NCI-H2081 treated with DMSO at 0.1 percent for 48 hours (cell line): ENCODE data around the gene SUPT4H1.

Source experiments
- DNase-seq: peaks from one replicate; lab custom pipeline; 2025; lab: John Stamatoyannopoulos, UW

The SUPT4H1 gene

DNA sequence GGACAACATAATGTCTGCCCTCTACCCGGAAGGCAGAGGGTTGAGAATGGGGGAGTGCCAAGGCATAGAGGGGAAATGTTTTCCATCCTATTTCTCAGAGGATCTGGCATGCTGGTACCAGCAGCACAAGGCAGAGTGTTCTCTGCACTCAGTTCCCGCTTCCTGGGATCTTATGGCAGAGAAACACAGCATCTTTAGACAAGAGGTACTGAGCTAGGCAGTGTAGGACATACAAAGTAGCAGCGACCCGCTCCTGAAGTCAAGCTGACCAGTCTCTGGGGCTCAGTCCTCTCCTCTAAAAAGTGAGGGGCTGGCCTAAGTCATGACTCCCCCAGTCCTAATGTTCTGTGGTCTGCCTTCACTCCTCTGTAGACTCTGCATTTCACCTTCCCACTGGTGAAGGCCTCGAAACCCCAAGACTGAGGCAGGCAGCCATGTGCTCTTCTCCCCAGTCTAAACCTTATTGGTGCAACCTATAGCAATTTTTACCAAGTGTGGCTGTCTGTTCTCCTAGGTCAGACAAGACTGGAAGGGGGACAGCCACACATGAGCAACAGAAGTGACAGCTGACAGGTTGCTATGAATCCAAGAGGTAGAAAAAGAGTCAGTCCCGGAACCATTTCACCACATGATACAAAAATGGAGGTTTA, 12.1 kb downstream of the SUPT4H1 start:
- DNase-seq: no peak

DNA sequence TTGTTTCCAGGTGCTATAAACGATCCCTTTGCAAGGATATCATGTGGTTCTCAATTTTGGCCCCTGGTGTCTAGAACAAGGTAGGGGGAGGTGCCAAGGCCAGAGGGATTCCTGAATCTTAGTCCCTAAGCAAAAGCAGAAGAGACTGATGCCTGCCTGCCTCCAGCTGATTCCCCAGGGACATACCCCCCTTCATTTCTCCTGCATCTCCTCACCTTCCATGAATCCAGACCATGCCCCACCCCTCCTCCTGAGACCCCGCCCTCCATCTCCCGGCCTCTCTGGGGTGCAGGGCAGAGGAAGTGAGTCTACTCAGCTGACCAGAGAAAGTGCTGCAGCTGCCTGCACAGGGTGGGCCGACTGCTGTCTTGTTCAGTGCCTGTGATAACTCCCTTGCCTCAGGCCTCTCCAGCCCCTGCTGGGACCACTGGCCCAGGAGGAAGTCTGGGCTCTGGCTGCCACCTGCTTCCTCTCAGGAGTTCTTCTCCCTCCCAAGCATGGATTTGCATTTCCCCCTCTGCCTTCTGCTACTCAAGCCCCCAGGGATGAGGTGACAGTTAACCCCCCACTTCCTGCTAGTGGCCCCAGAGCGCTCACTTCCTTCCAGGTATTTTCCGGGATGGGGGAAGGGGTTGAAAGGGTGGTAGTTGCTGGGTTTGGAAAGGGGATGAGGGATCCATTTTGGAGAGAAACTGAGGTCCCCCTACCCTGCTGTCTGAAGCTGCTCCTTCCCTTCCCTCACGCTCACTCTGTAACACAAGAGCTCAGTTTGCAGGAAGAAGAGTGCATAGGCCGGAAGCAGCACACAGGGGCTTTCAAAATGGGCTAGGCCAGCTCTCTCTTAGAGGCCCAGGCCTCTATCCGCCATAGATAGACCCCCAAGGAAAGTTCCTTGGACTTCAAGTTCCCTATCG, 12.9 kb downstream of the SUPT4H1 start:
- DNase-seq: no peak

DNA sequence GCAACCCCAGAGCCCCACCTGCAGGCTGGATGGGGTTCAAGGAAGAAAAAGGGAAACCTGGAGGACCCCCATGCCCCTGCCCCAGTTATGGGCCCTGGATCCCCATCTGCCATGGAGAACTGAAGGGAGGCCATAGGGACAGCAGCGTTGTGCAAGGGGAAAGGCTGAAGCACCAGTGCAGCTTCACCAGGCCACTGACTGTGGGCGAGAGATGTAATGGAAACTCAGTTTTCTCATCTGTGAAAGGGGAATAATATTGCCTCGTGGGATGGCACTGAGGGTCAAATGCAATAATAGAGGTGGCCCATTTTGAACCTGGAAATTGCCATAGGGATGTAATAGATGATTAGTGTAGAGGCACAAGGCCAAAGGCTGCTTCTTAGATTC, 13.6 kb downstream of the SUPT4H1 start:
- DNase-seq: no peak

DNA sequence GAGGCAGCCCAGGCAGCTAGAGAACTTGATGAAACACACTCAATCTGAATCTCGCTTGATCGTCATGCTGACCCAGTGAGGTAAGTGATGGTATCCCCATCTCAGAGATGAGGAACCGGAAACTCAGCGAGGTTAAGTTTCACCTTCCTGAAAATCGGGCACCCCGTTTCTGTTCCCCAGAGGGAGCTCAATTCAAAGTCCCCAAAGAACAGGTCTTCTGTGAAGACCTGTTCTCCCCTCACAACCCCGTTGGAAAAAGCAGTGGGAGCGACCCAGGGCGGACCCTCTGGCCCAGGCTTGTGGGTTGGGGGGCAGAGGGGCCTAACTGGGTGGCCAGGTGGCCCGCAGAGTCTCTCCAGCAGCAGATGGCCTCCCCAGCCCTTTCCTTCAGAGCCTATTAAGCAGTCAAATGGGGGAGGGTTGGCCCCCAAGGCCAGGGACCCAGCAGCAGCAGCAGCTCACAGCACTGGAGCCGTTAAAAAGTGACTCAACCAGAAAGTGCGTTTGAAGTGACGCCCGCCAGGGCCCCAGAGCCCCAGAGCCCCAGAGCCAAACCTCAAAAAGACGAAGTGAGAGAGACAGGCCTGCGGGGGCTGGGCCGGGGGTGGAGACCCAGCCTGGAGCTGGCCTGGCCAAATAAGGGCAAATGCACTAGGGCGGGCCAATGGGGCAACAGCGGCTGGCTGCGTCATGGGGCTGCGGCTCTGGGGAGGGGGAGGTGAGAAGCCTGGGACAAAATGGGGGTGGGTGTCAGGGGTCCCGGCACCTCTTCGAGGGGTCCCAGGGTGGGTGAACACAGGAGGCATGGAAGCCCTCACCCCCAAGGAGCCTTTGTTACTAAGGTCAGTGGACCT, 14.2 kb downstream of the SUPT4H1 start:
- DNase-seq: no peak

DNA sequence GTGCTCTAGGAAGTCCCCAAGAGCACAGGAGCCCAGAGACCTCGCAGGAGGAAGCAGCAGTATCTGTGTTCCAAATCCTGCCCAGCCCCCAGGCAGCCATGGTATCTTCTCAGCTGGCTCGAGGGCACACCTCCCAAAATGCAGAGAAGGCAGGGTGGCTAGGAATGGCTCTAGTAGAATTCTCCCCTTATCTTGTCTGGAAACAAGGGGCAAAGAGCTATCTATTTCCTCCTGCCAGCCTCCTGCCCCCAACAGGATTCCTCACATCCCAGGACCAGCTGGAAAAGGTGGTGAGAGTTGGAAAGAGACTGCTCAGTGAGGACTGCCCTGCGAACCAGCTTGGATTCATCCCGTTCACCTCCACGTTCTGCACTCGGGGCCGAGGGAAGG, 14.8 kb downstream of the SUPT4H1 start:
- no peak for DNase-seq

DNA sequence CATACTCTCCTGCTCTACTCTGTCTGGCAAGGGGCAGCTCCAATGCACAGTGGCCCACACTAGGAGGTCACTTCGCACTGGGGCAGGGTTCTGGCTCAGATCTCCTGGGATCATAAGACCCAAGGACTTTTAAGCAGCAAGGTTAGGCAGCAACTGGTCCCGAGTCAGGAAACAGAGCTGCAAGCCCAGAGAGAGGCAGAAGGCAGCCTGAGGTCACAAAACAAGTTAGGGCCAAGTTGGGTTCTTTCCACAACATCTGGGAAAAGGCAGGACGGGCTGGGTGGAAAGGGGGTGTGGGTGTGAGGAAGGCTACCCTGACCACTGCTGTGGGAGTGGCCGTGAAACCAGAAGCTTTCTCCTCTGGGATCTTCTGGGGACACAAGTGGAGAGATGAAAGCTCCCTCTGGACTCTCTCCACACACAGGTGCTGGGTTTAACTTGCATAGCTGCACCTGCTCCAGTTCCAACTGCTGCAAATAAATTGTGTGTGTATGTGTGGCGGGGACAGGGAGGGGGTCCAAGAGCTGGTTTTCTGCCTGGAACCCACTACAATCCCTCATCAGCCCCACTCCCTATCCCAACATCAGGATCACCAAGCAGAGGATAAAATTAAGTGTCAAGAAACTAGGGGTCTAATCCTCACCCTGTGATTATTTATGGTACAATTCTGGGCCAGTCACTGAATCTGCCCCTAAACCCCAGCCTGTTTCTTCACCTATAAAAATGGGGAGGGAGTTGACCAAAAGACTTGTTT, 15.4 kb downstream of the SUPT4H1 start:
- DNase-seq: no peak

DNA sequence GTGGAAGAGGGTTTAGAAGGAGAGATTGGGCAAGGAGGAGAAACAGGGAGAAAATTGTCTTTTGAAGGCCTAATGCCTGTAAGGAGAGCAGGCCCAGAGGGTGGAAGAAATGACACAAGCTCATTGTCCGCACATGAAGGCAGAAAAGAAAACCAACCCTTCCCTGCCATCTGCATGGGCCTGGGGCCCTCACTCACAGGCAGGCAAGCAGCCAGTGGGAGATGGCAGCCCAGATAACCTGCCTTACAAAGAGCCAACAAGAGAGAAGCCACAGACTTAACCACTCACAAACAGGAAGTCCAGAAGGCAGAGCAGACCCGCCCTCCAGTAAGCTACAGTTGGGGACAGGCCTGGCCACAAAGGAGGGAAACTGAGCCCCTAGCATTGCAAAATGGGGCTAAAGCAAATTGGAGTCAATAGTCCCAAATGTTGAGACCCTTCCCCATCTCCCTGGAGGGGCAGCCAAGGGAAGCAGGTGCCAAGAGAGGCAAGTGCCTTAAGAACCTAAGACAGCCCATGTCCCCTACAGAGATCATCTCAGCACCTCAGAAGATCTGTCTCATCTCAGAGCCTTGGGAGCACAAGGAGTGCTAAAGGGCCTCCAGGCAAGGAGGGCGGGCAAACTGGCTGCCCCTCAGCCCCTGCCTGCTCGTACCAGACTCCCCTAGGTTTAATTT, 16.1 kb downstream of the SUPT4H1 start:
- DNase-seq: no peak

DNA sequence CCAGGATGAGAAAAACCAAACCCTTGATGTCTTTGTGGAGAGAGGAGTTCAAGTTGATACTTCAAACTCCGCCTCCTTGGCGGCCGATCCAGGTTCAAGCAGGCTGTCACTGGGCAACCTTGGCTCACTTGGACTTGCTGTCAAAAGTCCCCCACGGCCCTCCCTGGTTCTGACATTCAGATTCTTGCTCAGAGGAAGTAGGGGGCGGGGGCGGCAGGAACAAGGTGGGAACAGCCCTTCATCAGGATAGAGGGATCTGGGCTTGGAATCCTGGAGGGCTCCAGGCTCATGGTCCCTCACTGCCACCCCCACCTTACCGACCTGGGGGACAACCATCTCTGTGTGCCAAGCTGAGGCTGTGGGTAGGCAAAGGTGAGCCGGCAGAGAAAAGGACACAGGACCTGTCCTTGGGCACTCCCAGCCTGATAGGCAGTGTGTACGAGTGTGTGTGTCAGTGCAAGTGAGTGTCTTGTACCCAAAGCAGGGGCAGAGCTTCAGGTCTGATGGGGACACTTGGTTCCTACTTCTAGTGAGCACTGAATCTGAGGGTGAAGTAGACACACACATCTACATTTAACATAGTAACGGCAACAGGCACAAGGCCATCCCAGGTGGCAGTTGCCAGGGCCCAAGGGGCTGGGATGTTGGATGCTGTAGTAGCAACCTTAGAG, 16.8 kb downstream of the SUPT4H1 start:
- no peak for DNase-seq

DNA sequence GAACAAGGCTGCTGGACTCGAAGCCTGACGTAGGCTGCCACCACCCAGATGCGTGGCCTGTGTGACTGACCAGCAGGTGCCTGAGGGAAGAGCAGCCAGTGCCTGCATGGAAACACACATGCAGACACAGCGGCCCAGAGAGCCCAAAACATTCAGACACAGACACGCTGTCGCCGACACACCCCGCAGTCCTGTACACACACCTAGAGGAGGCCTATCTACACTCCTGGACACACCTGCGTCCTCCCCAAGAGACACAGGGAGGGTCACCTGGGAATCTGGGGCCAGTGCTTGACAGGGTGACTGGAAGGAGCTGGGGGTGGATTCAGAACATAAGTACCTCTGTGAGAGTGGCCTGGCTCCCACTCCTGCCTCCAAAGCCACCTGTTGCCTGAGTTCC, 17.3 kb downstream of the SUPT4H1 start:
- DNase-seq: no peak

DNA sequence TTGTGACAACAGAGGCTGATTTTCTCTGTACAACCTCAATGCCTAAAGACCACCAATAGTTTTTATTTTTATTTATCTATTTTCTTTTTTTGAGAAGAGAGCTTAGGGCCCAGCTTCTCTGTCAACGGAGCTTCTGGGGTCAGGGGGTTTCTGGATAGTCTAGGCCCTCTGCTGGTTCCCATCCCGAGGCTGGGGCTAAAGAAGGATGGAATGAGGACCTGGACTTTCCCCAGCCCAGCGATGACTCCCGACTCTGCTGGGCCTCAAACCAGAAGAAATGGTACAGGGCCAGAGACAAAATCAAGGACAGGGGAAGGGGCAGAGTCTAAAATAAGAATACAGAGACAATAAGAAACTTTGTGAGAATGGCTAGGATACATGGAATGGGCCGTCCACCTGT, 17.7 kb downstream of the SUPT4H1 start:
- no peak for DNase-seq

DNA sequence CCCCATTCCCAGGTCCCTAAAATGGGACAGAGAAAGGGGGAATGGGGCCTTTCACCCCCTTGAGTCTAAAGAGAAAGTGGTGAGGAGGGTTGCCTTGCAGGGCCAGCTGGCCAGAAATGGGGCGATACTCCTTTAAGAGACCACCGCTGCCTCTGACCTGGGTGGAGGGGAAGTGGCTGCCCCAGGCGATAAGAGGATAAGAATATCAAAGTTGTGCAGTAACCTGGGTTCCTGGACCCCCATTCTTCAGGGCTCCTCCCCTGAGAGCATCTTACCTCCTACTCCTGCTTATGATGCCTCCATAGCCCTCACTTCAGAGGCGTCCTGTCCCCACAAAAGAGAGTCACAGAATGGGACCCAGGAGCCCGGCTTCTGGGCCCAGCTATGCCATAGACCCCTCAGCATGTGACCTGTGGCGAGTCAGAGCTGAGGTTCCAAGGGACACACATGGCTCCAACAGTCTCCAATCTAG, 18.2 kb downstream of the SUPT4H1 start:
- DNase-seq: no peak

DNA sequence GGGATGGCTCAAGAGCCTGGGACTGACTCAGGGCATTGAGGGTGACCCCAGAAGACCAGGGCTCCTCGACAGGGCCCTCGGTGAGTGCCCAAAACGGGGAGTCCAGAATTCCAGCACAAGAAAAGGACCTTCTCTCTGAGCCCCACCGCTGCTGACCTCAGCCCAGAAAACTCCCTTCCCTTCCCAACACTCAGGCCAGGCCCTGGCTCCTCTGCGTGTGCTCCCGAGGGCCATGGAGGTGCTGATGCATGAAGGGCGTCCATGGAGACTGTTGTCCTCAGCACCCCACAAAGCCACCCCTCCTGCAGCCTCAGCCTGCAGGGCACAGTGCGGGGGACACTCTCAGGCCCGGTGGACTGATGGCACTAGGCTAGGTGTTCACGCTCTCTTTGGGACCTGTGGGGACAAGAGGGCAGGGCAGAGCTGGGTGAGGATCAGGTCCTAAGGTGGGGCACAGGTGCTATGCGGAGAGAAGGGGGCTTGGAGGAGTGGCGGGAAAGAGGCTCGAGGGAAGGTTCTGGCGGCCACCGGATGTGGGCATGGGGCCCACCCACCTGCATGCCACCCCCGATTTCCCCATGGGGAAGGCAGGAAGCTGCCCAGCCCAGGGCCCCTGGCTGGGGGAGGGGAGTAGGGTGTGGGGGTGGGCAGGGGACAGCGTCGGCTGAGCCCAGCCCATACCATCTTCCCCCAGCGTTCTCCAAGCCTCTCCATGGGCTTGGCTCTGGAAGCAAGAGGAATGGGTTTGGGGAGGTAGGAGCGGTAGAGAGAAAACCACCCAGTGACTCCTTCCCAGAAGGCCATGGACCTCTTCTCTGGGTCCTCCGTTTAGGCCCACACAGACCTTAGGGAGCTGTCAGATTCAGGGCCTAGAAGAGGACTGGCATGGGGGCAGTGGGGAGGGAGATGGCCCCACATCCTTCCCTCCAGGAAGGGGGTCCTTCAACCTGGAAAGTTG, 18.9 kb downstream of the SUPT4H1 start:
- no peak for DNase-seq

DNA sequence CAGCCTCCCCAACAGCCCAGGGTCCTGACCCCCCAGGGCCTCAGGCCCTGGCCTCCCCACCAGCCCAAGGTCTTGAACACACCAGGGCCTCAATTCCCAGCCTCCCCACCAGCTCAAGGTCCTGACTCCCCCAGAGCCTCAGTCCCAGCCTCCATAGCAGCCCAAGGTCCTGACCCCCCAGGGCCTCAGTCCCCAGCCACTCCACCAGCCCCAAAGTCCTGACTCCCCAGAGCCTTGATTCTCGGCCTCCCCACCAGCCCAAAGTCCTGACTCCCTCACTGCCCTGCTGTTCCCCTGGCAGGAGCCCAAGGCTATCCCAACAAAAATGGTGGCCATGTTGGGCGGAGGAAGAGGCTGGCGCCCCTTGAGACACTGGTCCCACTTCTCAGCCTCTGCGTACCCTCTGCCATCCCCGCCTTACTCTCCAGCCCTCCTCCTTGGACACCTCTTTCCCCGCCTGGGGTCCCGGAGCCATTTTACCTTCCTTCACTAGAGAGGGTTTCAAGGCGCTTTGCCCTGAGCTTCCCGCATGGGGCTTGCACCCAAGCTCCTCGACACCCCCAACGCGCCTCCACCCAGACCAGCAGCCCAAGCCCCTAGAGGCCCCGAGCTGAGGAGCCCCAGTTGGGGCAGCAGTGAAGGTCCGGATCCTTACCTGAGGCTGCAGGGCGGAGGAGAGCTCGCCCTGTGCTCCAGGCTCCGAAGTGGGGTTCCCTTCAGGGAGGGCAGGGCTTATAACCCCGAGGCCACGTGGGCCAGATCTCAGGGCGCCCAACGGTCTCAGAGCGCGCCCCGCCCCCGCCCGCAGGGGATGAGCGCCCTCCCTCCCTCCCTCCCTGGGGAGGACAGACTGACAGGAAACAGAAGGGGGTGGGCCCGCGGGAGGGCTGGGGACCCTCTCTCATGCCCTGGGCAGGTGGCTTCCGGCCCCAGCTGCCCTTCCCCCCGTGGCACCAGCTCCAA, 19.9 kb downstream of the SUPT4H1 start:
- no peak for DNase-seq

DNA sequence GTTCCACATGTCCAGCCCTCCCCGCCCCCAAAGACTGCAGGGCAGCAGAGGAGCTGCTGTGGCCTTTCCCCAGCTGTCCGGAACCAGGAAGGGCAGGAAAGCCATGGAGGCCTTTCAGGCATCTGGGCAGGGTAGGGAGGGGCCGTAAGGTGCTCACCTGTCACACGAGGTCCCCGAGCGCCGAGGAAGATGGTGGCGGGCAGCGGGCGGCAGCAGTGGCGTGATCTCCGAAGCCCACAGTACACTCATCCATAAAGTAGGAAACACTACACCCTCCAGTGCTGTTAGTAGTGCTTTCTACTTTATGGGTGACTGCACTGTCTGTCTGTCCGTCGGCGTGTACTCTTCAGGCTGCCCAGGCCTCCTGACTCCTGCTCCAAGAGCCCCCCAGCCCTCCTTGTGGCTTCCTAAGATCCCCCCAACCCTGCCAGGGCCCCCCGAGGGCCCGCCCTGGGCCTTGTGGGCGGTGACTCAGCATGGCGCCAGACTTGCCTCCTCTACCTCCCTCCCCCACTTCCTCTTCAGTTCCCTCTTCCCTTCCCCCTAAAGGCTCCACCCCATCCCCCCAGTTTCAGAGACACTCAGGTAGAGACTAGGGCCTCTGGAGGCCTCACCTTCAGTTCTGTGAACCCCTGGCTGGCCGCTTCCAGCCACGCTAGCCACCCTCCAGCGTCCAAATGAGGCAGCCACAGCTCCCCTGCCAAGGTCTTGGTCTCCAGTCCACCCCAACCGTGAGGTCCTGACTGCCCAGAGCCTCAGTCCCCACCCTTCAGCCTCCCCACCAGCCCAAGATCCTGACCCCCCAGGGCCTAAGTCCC, 20.8 kb downstream of the SUPT4H1 start:
- no peak for DNase-seq

DNA sequence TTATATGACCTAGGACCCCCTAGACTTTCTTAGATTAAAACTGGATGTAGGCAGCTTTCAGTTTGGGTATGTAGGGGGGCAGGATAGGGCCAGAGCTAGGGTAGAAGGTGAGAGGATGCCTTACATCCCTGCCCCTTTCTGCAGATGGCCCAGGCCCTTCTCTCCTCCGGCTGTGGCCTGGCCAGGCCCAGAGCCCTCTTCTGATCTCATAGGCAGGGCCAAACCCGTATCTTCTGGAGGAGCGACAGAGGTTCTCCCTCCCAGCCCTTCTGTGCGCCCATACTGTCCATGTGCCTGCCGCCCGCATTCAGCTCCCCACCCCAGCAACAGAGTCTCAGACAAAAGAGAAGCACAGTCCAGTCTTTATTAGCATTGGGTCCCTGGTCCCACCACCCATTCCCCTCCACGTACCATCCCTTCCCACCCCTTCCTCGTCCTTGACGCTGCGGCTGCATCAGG, 21.4 kb downstream of the SUPT4H1 start:
- DNase-seq: no peak

DNA sequence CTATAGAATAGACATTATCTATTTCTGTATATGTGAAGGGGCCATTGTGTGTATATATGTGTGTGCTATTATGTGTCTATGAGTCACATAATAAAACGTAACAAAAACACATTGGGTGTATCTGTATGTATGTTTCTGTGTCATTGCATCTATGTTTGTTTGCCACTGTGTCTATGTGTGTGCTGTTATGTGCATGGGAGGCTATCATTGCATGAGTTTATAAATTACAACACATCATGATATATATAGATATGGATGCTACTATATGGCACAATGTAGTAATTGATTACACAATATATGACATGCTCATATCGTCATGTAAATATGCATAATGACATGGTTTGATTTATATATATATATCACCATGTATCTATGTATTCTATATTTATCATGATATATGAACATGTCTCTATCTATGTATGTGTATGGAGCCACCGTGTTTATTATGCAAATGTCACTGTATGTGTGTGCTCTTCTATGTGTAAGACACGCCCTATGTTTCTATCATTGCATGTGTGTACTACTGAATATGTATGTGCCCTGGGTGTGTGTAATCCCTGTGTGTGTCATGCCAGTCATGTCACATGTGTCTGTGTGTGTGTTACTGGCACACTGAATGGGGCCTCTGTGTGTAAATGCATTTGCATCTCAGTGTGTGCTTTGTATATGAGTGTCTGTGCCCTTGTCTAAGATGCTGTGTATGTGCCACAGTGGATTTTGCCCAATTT, 22.0 kb downstream of the SUPT4H1 start:
- no peak for DNase-seq
